Small intestine (tissue), 7 donors: ENCODE results near the gene CADPS. TPM values are rescaled to one million over a fixed set of nuclear protein-coding genes. Genes with fewer than 3 reads are reported as not detected.

Source experiments
- DNase-seq, 2 donors: peaks; one replicate each; pipeline versions ENCODE4 v3.0.0 to v3.0.0-alpha.2; 2013
- FAIRE-seq: peaks from 2 replicates; lab custom pipeline; 2012; peaks lifted over from hg19 to GRCh38; lab: Jason Lieb, UNC
- H3K27ac ChIP-seq, 3 donors: one replicate each; pipeline ENCODE4 v1.5.1; 2013; ENCODE audit warnings: low read length in 2 of 3, mild to moderate bottlenecking in 2 of 3, control low read depth in 1 of 3, inconsistent platforms in 1 of 3, low read depth in 1 of 3, moderate library complexity in 1 of 3
- H3K27me3 ChIP-seq, 3 donors: one replicate each; pipeline ENCODE4 v1.6.1; 2013; ENCODE audit warnings: low read length in 3 of 3, inconsistent platforms in 1 of 3; ENCODE audit not compliant: control insufficient read depth in 3 of 3, insufficient read depth in 3 of 3
- H3K36me3 ChIP-seq, 3 donors: one replicate each; pipeline ENCODE4 v1.6.1; 2013; ENCODE audit warnings: low read length in 3 of 3, inconsistent platforms in 1 of 3, low read depth in 1 of 3, mild to moderate bottlenecking in 1 of 3, moderate library complexity in 1 of 3; ENCODE audit not compliant: control insufficient read depth in 3 of 3, insufficient read depth in 2 of 3
- H3K4me1 ChIP-seq, 3 donors: one replicate each; pipeline ENCODE4 v1.6.1; 2013; ENCODE audit warnings: low read length in 2 of 3, inconsistent platforms in 1 of 3, low read depth in 1 of 3, mild to moderate bottlenecking in 1 of 3, moderate library complexity in 1 of 3; ENCODE audit not compliant: control insufficient read depth in 3 of 3, insufficient read depth in 2 of 3
- H3K4me3 ChIP-seq, 3 donors: one replicate each; pipeline ENCODE4 v1.5.1; 2013; ENCODE audit warnings: low read length in 3 of 3, control low read depth in 1 of 3, inconsistent platforms in 1 of 3, low read depth in 1 of 3, mild to moderate bottlenecking in 1 of 3, moderate library complexity in 1 of 3
- H3K9me3 ChIP-seq, 2 donors: one replicate each; pipeline ENCODE4 v1.6.1; 2013; ENCODE audit warnings: low read depth in 1 of 2, low read length in 1 of 2; ENCODE audit not compliant: control insufficient read depth in 2 of 2, insufficient read depth in 1 of 2
- WGBS, 3 donors: extraction: QIAGEN DNeasy Blood & Tissue Kit; methylation state at CpG; one replicate each; pipeline ENCODE4 v1.1.7; 2013; 5-methylcytosine and 5-hydroxymethylcytosine counted together
- polyA plus RNA-seq, 4 donors: library from polyadenylated mRNA; stranded (reverse) in 3 of 4; unstranded in 1 of 4; fragments of 200-250 nt in 3 of 4; fragments of 120-200 nt in 1 of 4; gene quantifications; one replicate each; pipeline versions ENCODE4 v1.2.1 to v1.2.3, GENCODE V29; 2013
- donor health status: healthy with polysubstance abuse.
- donor health status: control.
- donor health status: control.
- donor health status: Bipolar disorder and iron deficiency.
- donor health status: healthy.

Gene CADPS
- polyA plus RNA-seq, 4 donors, result 1.9 to 9.3 (median 6.0) TPM

DNA sequence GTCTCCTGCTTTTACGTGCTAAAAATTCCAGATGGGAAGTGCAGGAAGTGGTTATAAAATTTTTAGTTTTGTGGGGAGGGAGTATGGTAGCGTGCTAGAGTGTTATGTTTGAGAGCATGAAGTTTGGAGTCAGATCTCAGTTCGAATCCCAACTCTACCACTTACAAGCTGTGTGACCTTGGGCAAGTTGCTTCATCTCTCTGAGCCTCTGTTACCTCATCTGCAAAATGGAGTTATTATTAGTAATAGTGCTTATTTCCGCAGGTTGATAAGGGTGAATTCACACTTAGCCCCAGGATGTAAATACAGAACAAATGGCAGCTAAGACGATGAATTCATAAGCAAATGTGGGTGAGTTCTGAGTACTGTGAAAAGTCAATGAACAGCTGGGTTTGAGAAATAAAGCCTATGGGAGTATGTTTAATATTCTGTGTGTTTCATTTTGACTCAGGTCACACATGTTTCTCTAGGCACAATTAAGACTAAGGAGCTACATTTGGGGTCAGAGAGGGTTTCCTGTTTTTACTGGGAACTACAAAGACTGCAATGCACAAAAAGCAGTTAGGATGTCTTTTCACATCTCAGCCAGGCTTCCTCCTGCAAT, 428.8 kb downstream of the CADPS start:
- FAIRE-seq, result no peak
- no peaks in the 10 kb centered on the region for H3K36me3 ChIP-seq
- WGBS, 3 donors, result 77 to 94% (median 78%) methylated on average over 5 of the region's 5 CpGs

DNA sequence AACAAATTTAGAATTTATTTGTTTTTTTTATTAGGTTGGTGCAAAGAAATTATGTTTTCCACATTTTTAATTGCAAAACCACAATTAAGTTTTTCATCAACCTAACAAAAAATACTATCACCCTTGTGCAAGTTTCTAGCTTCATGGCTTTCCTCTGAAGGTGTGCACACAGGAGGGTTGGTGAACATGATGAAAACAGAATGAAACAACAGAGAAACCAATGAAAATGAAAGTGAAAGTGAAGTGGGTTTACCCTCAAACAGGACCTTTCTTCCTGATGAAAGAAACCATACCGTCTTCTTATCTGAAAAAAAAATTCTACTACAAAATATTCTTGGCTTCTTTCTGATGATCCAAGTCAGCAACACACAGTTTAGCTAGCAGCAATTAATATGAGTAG, 429.9 kb downstream of the CADPS start:
- peaks cover 0 to 3% (median 0%) of the 10 kb centered on the region in 3 donors for H3K27me3 ChIP-seq
- H3K36me3 ChIP-seq, result no peaks in the 10 kb centered on the region
- no peak for FAIRE-seq
- DNase-seq, result peak; percentile 2 to 53
- H3K4me1 ChIP-seq, result no peaks in the 10 kb centered on the region
- 0 to 2% (median 0%) methylated on average over 1 of the region's 1 CpG for WGBS, 3 donors
- no peak overlapping the region for H3K4me3 ChIP-seq
- no peak overlapping the region for H3K27ac ChIP-seq
- H3K9me3 ChIP-seq, result no peaks in the 10 kb centered on the region

More for the DNA sequence above, 428.8 kb downstream of the CADPS start:
- no peak for DNase-seq
- H3K27me3 ChIP-seq, result no peaks in the 10 kb centered on the region
- H3K4me3 ChIP-seq, result no peak overlapping the region
- H3K4me1 ChIP-seq, result no peaks in the 10 kb centered on the region
- H3K9me3 ChIP-seq, result no peaks in the 10 kb centered on the region
- H3K27ac ChIP-seq, result no peak overlapping the region

DNA sequence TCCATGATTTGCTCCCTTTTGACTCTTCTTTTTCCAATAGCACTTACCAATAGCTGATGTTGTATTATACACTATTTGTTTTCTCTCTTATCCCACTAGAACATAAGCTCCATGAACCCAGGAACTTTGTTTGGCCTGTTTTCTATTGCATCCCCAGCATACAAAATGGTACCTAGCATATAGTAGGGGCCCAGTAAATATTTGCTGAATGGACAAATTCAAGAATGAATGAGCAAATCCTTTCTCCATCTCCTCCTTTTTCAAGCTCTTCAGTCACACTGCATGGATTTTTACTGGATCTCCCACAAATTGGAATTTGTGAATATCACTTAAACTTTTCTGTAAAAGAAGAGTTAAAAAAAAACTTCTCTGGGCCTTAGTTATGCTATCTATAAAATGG, 435.2 kb downstream of the CADPS start:
- no peak for FAIRE-seq
- no peaks in the 10 kb centered on the region for H3K9me3 ChIP-seq

DNA sequence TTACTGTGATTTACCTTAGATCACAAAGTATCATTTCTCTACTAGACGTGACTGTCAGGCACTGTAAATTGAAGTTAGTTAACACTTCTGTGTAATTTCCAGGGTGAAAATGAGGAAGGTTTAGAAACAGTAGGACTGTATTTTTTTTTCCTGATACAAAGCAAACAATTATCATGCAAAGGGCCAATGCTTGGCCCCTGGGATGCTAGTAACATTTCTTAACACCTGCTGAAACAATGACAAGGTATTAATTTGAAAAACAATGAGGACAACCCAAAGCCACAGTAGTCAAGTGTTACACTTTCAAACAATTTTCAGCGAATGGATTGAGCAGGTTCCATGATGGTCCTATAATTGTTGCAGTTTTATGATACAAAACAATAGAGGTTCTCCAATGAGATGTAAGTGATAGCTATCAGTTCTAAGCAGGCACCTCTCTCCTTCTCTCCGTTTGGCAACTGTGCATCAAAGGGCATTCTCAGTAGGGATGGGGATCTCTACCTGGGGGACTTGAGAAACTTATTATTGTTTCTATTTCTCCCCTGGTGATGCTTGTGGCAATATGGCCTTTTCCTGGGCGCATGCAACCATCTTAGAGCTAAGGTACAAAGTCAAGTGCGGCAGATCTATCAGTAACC, 435.9 kb downstream of the CADPS start:
- Histone ChIP-seq H3K36me3 (no peaks in the 10 kb centered on the region), H3K4me3 (no peak overlapping the region), H3K9me3 (no peaks in the 10 kb centered on the region), H3K4me1 (no peaks in the 10 kb centered on the region), H3K27ac (no peak overlapping the region), H3K27me3 (peaks cover 0 to 6% (median 0%) of the 10 kb centered on the region in 3 donors)
- no peak for FAIRE-seq
- WGBS, 3 donors, result 55 to 78% (median 76%) methylated on average over 5 of the region's 5 CpGs
- no peak for DNase-seq

More for the DNA sequence above, 435.2 kb downstream of the CADPS start:
- Histone ChIP-seq H3K27ac (no peak overlapping the region), H3K4me1 (no peaks in the 10 kb centered on the region), H3K27me3 (peaks cover 0 to 6% (median 0%) of the 10 kb centered on the region in 3 donors), H3K4me3 (no peak overlapping the region), H3K36me3 (no peaks in the 10 kb centered on the region)
- DNase-seq, result no peak

DNA sequence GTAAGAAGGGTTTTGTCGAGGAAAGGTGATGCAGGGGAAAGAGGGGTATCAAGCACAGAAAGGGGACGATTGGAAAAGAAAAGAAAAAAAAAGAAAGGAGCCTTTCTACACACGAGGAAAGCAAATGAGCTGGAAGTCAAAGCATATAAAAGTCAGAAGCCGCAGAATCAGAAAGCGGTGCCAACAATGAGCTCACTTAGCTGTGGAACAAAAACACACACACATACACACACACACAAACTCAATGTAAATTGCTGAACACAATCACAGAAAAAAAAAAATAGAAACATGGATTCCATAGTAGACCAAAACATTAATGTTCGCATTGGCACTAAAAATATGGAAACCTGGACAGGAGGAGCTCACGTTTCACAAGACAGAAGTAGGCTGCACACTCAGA, 438.4 kb downstream of the CADPS start:
- Histone ChIP-seq H3K36me3 (no peaks in the 10 kb centered on the region), H3K27ac (no peak overlapping the region), H3K27me3 (peaks cover 0 to 6% (median 3%) of the 10 kb centered on the region in 3 donors), H3K9me3 (no peaks in the 10 kb centered on the region), H3K4me1 (no peaks in the 10 kb centered on the region), H3K4me3 (no peak overlapping the region)
- 72 to 87% (median 75%) methylated on average over 7 of the region's 7 CpGs for WGBS, 3 donors
- DNase-seq (no peak), FAIRE-seq (no peak)

DNA sequence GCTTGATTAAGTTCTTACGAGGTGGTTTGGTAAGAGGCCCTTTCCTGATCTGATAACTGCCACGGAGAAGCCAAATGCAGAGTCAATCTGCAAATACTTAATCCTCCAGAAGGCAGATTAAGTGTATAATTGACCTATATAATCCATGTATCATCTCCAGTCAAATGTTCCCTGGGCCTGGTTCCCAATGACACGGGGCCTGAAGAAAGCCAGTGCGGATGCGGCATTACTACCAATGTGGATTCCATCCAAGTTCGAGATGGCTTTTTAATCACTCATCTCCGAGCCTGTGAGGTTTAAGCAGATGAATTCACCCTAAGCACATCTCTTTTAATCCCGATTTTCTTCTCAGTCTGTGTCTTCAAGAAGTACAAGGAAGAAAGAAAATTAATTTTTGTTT, 441.8 kb downstream of the CADPS start:
- H3K27me3 ChIP-seq, result peaks cover 0 to 4% (median 3%) of the 10 kb centered on the region in 3 donors
- no peak for DNase-seq
- H3K36me3 ChIP-seq, result no peaks in the 10 kb centered on the region
- no peaks in the 10 kb centered on the region for H3K9me3 ChIP-seq
- no peak for FAIRE-seq
- 81 to 90% (median 84%) methylated on average over 8 of the region's 8 CpGs for WGBS, 3 donors
- H3K4me3 ChIP-seq, result no peak overlapping the region
- H3K4me1 ChIP-seq, result no peaks in the 10 kb centered on the region
- no peak overlapping the region for H3K27ac ChIP-seq

DNA sequence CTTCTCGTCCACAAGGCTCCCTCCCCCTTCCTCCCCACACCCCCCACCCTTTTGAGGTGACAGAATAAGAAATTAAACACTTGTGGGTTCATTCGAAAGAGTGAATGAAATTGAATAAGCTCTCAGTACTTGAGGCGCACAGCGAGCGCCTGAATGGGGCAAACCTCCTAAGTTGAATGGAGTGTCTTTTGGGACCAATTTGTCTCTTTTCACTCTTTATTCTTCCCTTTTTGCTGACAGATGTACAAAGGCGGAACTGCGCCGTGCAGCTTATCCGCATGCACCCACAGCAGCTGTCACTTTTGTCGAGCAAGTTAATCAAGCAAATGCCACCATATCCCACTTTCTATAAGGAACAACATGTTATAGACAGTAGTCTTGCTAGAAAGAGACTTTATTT, 454.0 kb downstream of the CADPS start:
- Histone ChIP-seq H3K27ac (no peak overlapping the region), H3K27me3 (peaks cover 0 to 2% (median 0%) of the 10 kb centered on the region in 3 donors), H3K4me3 (no peak overlapping the region), H3K4me1 (no peaks in the 10 kb centered on the region), H3K9me3 (no peaks in the 10 kb centered on the region), H3K36me3 (no peaks in the 10 kb centered on the region)
- 85 to 93% (median 93%) methylated on average over 10 of the region's 10 CpGs for WGBS, 3 donors
- DNase-seq (no peak), FAIRE-seq (no peak)

DNA sequence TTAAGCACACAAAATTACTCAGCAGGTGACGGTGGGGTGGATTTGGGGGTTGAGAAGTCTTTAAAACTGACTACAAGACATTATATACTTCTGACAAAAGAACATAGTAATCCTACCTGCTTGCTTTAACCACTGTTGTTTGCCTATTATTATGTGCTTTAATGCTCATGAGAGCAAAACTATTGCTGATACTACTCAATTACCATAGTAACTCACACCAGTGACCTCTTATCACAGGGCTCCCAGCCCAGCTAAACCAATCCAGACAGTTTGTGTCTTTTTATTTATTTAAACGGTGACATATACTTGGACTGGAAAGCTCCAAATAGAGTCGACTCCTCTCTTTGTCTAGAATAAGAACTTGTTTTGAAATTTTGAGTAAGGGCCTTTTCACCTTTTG, 459.1 kb downstream of the CADPS start:
- no peak overlapping the region for H3K4me3 ChIP-seq
- 46 to 60% (median 55%) methylated on average over 3 of the region's 3 CpGs for WGBS, 3 donors
- no peaks in the 10 kb centered on the region for H3K36me3 ChIP-seq
- no peaks in the 10 kb centered on the region for H3K9me3 ChIP-seq
- H3K27ac ChIP-seq, result no peak overlapping the region
- no peaks in the 10 kb centered on the region for H3K4me1 ChIP-seq
- H3K27me3 ChIP-seq, result peaks cover 0 to 4% (median 0%) of the 10 kb centered on the region in 3 donors
- FAIRE-seq (no peak), DNase-seq (no peak)
